Measurements from ENCODE around the gene COL23A1.

COL23A1 gene

DNA sequence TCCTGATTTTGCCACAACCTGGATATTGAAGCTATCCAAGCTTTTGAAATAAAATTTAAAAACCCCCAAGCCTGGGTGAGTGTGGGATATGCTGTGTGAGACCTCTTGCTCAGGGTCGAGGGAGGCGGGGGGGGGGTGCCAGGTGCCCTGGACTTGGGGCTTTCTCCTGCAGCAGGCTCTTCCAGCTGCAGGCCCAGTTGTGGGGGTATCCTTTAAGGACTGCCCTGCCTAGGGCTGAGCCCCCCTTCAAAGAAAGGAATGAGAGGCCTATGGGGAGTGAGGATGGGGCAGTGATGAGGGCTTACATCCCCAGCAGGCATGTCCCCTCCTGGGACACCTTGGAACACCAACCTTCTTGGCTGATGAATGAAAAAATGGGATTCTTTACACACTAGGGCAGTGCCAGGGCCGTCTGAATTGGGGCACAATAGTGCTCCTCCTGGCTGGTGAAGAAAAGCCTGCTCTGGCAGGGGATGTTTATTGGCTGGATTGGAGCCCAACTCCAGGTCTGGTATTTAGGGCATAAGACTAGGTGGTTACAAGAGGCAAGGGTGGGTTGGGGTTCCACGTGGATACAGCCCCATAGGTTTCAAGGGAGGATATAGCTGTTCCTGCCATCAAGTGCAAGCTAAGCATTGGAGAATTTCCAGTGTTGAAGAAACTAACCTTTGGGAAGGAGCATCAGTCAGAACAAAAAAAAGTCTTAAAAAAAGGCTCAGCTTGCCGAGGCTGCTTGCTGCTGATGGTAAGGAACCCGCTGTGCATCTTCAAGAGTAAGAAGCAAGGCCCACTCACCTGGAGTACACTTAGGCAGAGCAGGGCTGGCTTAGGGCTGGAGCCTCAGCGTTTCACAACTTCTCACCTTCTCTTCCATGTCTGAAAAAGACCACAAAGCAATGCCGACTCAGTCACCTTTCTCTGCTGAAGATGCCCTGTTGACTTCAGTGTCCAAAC is 378.8 kb downstream of the COL23A1 start:
- DNase-seq: no peak
- in situ Hi-C loops (cut with MboI; ENCODE audit: low pct_unique_long_range_greater_than_20kb, low sequenced_read_pairs): no loop called here

DNA sequence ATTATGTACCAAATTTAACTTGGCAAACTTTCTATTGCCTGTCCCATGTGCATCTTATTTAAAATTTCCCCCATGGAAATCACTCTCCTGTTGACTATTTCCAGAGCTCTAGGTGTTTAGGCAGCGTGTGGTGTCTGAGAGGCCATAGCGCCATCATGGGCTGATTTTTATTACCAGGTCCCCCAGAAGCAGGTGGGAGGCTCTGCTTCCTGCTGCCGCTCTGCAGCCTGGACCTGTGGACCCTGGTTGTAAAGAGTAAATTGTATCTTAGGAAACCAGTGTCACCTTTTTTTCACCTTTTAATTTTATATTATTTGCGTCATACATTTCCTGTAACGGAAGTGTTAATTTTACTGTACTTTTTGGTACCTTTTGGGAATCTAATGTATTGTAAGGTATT is 379.5 kb downstream of the COL23A1 start:
- no peak for DNase-seq
- in situ Hi-C loops (cut with MboI; ENCODE audit: low pct_unique_long_range_greater_than_20kb, low sequenced_read_pairs): no loop called here

DNA sequence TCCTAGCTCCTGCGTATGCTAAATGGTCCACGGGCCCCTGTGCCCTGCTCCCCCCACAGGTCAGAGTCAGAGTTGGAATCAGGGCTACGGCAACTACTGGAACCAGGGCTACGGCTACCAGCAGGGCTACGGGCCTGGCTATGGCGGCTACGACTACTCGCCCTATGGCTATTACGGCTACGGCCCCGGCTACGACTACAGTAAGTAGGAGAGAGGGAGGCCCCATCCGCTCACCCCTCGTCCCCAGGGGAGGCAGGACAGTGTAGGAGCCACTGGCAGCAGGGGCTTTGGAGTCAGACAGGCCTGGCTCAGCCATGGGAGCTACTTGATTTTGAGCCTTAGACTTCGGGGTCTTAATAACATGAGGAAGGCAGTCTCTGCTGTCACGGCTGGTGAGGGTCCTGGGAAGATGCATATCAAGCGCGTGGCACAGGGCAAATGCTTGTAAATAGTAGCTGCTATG is 380.1 kb downstream of the COL23A1 start:
- DNase-seq: no peak
- in situ Hi-C loops (cut with MboI; ENCODE audit: low pct_unique_long_range_greater_than_20kb, low sequenced_read_pairs): no loop called here

DNA sequence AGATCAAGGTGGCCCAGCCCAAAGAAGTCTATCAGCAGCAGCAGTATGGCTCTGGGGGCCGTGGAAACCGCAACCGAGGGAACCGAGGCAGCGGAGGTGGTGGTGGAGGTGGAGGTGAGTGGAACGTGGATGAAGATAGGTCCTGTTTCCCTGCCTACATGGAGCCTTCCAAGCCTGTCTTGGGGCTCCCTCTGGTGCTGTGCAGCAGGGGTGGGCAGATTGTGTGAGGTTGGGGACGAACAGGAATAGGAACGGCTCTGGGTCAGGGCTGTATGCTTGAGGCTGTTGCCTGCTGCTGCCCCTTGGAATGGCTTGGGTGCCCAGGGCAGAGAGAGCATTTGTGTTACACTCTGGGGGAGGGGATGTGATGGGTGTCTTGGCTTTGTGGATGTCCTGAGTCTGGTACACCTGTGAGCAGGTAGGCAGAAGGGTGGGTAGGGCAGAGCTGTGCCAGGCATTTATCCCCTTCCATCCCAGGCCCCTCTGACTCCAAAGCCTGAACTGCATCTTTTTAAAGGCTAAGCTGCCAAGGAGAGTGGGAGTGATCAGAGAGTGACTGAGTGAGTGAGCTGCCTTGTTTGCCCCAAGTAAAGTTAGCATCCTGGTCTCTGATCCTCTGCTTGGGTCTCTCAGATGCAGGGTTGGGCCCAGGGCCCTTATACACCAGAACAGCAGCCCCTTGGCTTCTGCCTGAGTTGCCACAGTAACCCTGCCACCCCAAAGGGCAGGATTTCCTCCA is 380.7 kb downstream of the COL23A1 start:
- in situ Hi-C loops (cut with MboI; ENCODE audit: low pct_unique_long_range_greater_than_20kb, low sequenced_read_pairs): no loop called here
- DNase-seq: no peak

DNA sequence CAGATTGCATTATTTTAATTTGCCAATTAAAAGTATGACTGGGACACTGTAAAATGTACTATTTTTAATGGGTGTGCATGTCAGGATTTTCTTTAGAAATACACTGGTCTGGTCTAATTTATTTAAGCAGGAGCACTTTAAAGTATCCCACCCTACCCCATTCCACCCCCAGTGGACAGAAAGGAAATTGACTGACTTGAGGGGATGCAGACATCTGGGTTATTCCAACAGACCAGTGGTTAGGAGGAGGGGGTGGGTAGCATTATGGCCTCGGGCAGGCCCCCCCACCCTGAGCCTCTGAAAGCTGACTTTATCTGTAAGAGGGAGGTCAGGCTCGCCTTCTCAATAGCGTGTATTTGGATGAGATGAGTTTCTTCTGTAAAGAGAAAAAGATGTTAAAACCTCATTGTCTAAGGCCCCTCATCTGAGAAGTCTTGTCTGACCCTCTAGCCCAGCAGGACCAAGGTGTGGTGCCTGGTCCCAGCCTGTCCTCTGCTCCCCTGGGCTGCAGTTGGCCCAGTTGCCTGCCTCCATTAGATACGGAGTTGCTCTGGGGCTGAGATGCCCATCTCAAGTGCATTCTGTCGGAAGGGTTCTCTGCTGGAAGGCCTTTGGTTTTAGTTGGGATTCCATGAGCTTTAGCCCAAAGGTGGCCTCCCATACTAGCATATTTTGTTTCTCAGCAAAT is 381.5 kb downstream of the COL23A1 start:
- in situ Hi-C loops (cut with MboI; ENCODE audit: low pct_unique_long_range_greater_than_20kb, low sequenced_read_pairs): no loop called here
- DNase-seq: no peak

DNA sequence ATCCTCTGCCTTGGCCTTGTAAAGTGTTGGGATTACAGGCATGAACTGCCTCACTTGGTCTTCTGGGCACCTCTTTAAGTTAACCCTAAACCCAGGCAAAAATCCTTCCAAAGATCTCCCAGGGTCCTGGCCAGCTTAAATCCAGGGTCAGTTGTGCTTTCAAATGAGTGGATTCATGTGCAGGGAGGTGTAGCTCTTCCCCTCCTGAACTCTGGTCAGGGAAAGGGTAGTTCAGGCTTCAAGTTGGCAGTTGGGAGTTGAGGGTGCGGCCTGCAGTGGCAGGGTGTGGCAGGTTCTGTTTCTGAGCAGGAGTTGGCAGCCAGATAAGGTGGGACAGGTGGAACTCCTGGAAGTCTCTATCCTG is 382.3 kb downstream of the COL23A1 start:
- no peak for DNase-seq
- in situ Hi-C loops (cut with MboI; ENCODE audit: low pct_unique_long_range_greater_than_20kb, low sequenced_read_pairs): no loop called here

DNA sequence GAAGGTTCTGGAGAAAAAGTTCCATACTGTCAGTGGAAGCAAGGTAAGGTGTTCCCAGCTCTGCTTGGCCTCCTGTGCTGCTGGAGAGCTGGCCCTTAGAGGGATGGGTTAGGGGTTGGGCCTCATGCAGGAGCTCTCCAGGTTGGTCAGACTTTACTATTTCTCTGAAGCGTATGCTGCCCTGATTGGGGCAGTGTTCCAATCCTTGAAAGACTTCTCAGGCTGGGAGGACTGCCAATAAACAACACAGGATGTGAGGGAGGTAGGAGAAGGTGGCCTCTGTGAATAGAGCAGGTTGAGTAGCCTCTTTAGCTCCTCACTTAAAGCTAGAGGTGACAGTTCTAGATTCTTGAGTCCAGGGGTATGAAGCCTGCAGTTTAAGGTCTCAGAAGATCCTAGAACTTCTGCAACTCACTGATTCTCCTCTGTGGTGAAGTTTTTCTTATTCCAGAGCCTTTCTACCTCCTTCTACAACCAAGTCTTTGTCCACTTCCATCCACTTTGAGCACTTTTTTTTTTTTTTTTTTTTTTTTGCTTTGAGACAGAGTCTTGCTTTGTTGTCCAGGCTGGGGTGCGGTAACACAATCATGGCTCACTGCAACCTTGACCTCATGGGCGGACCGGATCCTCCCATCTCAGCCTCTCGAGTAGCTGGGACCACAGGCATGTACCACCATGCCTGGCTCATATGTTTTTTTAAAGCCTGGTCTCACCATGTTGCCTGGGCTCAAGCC is 382.8 kb downstream of the COL23A1 start:
- in situ Hi-C loops (cut with MboI; ENCODE audit: low pct_unique_long_range_greater_than_20kb, low sequenced_read_pairs): no loop called here
- DNase-seq: no peak

DNA sequence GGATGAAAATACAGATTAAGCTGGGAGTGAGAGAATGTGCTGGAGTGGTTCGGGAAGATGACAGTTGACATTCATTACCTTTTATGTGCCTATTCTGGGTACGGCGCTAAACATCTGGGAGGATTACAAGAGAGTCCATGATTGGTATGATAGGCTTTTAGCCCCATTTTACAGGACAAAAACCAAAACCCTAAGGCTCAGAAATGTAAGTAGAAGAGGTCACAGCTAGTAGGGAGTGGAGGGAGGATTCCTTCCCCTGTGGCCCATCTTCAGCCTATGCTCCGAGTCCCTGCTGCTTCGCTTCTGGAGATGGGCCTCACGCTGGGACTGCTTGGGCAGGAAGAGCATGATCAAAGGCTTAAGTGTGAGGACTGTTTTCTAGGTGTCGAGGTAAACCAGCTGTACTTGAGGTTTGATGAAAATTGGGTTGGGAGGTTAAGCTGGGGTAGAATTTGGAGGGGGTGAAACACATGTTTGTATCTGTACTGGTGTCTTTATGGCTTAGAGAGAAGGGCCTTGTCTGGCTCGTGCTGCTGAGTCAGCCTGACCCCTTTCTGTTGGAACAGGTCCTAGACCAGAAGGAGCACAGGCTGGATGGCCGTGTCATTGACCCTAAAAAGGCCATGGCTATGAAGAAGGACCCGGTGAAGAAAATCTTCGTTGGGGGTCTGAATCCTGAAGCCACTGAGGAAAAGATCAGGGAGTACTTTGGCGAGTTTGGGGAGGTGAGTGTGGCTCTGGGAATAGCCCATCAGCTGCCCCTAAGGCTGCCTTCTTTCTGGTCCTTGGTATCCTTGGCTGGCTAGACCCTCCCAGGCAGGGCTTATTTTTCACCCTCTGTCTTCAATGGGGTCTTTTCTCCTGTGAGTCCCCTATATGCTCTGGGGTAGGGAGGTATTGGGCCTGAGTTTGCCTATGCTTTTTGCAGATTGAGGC is 383.8 kb downstream of the COL23A1 start:
- no peak for DNase-seq
- in situ Hi-C loops (cut with MboI; ENCODE audit: low pct_unique_long_range_greater_than_20kb, low sequenced_read_pairs): no loop called here

DNA sequence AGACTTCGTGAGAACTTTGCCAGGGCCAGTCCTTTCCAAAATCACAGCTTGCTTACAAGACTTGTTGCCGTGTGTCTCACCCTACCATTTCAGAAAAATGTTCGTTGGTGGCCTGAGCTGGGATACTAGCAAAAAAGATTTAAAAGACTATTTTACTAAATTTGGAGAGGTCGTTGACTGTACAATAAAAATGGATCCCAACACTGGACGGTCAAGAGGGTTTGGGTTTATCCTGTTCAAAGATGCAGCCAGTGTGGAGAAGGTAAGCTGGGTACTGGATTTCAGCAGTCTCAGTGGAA is 384.5 kb downstream of the COL23A1 start:
- DNase-seq: no peak
- in situ Hi-C loops (cut with MboI; ENCODE audit: low pct_unique_long_range_greater_than_20kb, low sequenced_read_pairs): no loop called here

DNA sequence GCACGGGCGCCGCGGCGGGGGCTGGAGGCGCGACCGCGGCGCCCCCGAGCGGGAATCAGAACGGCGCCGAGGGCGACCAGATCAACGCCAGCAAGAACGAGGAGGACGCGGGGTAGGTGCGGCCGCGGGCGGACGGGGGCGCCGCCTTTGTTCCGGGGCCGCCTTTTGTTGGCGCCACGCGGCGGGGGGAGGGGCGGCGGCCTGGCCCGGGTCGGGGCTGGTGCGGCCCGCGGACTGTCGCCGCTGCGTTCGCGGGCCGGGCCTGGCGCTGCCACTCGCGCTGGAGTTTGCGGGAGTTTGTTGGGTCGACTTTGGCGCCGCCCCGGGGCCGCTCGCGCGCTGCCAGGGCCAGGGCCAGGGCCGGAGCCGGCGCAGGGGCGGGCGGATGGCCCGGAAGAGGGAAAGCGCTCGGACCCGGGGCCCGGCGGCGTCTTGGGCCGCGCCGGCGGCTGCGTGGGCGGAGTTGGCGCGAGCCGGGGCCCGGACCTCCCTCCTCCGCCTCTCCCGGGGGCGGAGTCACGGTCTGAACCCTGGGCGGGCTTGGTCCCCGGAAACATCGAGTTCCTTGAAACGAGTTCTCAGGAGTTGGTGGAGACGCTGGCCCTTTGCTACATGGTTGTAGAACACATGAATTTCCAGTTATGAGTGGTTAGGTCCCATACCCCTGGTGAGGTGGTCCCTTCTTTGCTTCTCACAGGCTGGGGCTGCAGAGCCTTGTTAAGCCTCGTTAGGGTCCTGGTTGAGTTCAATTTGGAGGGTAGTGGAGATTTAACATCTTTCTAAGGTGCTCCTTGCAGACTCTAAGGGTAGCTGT is 385.1 kb downstream of the COL23A1 start:
- DNase-seq: peak; percentile 67
- in situ Hi-C loops (cut with MboI; ENCODE audit: low pct_unique_long_range_greater_than_20kb, low sequenced_read_pairs): no loop called here

DNA sequence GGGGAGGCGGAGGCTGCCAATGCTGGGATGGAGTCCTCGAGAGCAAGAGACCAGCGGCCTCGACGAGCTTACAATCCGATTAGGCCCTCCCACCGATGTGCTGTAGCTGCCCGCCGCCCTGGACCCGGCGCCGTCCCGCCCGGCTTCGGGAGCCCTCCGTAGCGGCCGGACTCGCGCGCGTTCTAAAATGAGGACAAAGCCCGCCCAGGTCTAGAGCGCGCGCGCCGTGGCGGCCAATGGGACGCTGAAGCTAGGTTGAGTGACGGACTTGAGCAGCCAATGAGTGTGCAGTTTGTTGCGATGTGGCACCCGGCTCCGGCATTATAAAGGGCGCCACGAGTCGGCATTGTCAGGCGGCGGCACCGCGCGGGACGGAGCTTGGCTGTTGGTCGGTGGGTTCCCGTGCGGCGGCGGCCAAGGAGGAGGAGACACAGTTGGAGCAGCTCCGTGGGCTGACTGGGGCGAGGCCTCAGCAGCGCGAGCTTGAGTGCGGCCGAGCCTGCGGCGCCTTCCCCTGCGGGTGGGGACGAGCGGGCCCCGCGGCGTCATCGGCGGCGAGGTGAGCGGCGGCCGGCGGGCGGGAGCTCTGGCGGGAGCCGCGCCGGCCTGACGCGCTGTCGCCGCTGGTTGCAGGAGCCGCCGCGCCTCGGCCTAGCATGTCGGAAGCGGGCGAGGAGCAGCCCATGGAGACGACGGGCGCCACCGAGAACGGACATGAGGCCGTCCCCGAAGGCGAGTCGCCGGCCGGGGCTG is 385.8 kb downstream of the COL23A1 start, which contains the start of gene HNRNPAB:
Gene HNRNPAB (plus strand): TSS at position 352 of the 753 bp plus-strand sequence. CDS start 305 bp downstream, at position 657.
- in situ Hi-C loops (cut with MboI; ENCODE audit: low pct_unique_long_range_greater_than_20kb, low sequenced_read_pairs): no loop called here
- peak; percentile 96 for DNase-seq

DNA sequence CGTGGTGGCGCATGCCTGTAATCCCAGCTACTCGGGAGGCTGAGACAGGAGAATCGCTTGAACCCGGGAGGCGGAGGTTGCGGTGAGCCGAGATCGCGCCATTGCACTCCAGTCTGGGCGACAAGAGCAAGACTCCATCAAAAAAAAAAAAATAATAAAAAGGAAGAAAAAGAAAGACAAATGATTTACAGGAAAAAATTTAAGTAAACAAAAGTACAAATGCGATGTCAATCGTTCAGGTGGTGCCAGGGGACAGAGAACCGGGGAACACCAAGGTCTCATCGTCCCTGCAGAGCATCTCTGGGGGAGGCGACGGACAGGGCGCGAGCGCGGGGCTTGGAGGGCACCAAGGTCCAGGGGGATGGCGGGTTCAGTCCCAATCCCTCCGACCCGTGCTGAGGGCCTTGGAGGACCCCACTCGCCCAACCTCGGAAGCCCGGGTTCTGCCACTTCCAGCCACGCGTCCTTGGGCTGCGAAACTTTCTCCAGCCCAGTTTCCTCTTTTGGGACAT is 386.5 kb downstream of the COL23A1 start:
- DNase-seq: no peak
- in situ Hi-C loops (cut with MboI; ENCODE audit: low pct_unique_long_range_greater_than_20kb, low sequenced_read_pairs): no loop called here

DNA sequence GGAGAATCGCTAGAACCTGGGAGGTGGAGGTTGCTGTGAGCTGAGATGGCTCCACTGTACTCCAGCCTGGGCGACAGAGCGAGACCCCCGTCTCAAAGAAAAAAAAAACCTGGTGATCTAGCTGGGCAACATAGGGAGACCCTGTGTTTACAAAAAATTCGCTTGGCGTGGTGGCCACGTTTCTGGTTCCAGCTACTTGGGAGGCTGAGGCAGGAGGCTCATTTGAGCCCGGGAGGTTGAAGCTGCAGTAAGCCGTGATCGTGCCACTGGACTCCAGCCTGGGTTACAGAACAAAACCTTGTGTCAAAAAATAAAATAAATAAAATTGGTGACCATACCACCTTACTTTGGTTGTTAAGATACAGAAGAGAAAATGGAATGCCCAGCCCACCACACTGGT is 387.7 kb downstream of the COL23A1 start:
- no peak for DNase-seq
- in situ Hi-C loops (cut with MboI; ENCODE audit: low pct_unique_long_range_greater_than_20kb, low sequenced_read_pairs): no loop called here

DNA sequence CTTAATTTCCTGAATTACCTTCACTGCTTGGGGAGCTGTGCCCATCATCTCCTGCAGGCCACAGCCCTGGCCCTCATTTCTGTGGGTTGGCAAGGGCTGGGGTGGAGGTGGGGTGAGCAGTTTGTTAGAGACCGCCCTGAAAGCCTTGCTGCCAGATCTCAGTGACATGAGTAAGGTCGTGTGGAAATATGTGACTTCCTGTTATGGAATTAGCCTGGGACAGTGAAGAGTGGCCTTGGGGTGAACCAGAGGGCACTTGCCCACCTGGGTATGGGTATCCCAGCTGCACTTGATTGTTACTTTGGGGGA is 388.3 kb downstream of the COL23A1 start:
- DNase-seq: peak; percentile 59
- in situ Hi-C loops (cut with MboI; ENCODE audit: low pct_unique_long_range_greater_than_20kb, low sequenced_read_pairs): no loop called here

DNA sequence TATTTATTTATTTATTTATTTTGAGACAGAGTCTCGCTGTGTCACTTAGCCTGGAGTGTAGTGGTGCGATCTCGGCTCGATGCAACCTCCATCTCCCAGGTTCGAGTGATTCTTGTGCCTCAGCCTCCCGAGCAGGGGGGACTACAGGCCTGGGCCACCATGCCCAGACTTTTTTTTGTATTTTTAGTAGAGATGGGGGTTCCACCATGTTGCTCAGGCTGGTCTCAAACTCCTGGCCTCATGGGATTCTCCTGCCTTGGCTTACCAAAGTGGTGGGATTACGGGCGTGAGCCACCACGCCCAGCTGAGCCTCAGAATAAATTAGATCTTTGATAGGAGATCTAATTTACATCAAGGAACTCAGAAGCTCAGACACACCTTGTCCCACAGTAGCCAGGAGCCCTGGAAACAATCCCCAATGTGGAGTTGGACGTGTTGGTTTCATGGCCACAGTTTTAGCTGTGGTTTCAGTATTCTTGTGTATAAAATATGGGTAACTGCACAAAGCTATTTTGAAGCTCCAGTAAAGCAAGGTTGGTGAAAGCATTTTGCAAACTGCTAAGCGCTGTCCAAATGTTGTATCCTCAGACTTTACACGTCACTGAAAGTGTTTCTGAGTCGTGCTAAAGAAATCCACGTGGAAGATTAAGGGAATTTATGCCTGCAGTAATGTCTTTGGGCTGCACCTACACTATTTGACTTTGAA is 388.8 kb downstream of the COL23A1 start:
- in situ Hi-C loops (cut with MboI; ENCODE audit: low pct_unique_long_range_greater_than_20kb, low sequenced_read_pairs): no loop called here
- DNase-seq: no peak

Measured in KBM-7 (cell line).